ENCODE results near the gene CALML3.

DNA sequence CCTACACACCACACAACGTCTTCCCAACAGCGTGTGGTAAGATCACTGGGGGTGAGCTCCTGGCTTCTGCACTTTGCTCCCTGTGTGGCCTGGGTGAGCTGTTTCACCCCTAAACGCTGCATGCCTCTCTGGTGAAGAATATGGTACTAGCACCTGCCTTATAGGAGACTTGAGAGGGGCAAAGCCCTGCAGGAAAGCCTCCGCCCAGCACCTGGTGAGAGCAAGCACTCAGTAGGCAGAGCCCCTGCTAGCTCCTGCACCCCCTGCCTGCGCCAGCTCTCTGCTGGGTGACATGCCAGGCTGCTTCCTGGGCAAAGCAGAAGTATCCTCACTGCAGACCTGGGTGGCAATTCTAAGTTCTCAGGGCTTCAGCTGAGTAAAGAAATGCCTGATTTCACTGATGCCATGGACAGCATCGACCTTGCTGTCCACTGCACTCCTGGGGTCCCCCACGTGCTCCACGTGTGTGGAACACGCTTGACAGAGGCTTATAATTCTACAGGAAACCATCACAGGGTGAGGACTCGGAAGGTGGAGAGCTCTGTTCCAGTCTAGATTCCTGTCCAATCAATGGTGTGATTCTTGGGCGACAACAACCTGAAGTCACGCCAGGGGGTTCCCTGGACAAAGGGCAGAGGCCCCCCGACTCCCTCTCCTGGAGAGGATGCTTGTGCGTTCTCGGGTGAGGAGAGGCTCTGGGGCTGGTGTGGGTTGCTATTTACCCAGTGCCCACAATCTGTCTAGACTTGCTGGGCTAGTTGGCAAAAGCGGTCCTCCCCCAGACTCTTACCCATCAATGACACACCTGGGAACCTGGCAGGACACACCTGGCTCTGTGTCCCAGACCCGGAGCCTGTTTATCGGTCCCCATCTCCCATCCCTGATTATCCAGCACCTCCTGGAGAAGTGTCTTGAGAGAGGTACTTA lies 20.4 kb upstream of the CALML3 start:
- TF ChIP-seq HDGF (IDR thresholded peaks at IDR 0.05) = no peak
- no peak for TF ChIP-seq TCF3 (IDR thresholded peaks at IDR 0.05; ENCODE audit: borderline replicate concordance, insufficient read depth, low read depth, low read length)
- TF ChIP-seq, protein P1, sequence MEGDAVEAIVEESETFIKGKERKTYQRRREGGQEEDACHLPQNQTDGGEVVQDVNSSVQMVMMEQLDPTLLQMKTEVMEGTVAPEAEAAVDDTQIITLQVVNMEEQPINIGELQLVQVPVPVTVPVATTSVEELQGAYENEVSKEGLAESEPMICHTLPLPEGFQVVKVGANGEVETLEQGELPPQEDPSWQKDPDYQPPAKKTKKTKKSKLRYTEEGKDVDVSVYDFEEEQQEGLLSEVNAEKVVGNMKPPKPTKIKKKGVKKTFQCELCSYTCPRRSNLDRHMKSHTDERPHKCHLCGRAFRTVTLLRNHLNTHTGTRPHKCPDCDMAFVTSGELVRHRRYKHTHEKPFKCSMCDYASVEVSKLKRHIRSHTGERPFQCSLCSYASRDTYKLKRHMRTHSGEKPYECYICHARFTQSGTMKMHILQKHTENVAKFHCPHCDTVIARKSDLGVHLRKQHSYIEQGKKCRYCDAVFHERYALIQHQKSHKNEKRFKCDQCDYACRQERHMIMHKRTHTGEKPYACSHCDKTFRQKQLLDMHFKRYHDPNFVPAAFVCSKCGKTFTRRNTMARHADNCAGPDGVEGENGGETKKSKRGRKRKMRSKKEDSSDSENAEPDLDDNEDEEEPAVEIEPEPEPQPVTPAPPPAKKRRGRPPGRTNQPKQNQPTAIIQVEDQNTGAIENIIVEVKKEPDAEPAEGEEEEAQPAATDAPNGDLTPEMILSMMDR (IDR thresholded peaks at IDR 0.05 in 2 of 3, conservative IDR thresholded peaks at IDR 0.05 in 1 of 3; ENCODE audit: control insufficient read depth in 2 of 3, extremely low read depth in 1 of 3, insufficient read depth in 1 of 3, low read depth in 3 of 3, low read length in 3 of 3) = no peak
- no peak for TF ChIP-seq SREBF1 (IDR thresholded peaks at IDR 0.05; ENCODE audit: low read length)
- no peak for TF ChIP-seq SUPT20H (IDR thresholded peaks at IDR 0.05; ENCODE audit: borderline replicate concordance, control insufficient read depth, low read depth, low read length)
- TF ChIP-seq BACH1 (IDR thresholded peaks at IDR 0.05; ENCODE audit: borderline replicate concordance) = no peak
- TF ChIP-seq USF2 (IDR thresholded peaks at IDR 0.05; ENCODE audit: borderline replicate concordance, low read depth, low read length) = no peak
- TF ChIP-seq ATF3 (IDR thresholded peaks at IDR 0.05; ENCODE audit: borderline replicate concordance, extremely low read depth, low read depth, low read length) = no peak
- no peak for TF ChIP-seq KDM1A (IDR thresholded peaks at IDR 0.05; ENCODE audit: borderline replicate concordance)

Data from GM12878 (cell line).